ENCODE data around the gene MME.

DNA sequence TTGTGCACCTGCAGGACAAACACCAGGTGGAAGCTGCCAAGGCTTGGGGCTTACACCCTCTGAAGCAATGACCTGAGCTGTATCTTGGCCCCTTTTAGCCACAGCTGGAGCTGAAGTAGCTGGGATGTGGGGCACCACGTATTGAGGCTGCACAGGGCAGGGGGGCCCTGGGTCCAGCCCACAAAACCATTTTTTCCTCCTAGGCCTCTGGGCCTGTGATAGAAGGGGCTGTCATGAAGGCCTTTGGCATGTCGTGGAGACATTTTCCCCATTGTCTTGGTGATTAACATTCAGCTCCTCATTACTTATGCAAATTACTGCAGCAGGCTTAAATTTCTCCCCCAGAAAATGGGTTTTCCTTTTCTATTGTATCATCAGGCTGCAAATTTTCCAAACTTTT, 27.6 kb upstream of the MME start:
- TF ChIP-seq TEAD1 (CRISPR knock-in tag; IDR thresholded peaks at IDR 0.05) (no peak), ZNF232 (CRISPR knock-in tag; IDR thresholded peaks at IDR 0.05) (no peak)
- TF ChIP-seq, protein P1, sequence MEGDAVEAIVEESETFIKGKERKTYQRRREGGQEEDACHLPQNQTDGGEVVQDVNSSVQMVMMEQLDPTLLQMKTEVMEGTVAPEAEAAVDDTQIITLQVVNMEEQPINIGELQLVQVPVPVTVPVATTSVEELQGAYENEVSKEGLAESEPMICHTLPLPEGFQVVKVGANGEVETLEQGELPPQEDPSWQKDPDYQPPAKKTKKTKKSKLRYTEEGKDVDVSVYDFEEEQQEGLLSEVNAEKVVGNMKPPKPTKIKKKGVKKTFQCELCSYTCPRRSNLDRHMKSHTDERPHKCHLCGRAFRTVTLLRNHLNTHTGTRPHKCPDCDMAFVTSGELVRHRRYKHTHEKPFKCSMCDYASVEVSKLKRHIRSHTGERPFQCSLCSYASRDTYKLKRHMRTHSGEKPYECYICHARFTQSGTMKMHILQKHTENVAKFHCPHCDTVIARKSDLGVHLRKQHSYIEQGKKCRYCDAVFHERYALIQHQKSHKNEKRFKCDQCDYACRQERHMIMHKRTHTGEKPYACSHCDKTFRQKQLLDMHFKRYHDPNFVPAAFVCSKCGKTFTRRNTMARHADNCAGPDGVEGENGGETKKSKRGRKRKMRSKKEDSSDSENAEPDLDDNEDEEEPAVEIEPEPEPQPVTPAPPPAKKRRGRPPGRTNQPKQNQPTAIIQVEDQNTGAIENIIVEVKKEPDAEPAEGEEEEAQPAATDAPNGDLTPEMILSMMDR (IDR thresholded peaks at IDR 0.05), result no peak

All from WTC11 (cell line).